Measurements from ENCODE around the gene CAMK1D. TPM values are rescaled to one million over a fixed set of nuclear protein-coding genes. Genes with fewer than 3 reads are reported as not detected.

The CAMK1D gene
- polyA plus RNA-seq, 1 experiment, result 1.1 TPM

GRCh38 chr10:12597788-12598765, 248.7 kb downstream of the CAMK1D start:
- Histone ChIP-seq H3K4me3 (ENCODE audit: low read depth, low read length) (no peak overlapping the region), H3K36me3 (ENCODE audit: control insufficient read depth, insufficient read depth, low read length) (no peaks in the 10 kb centered on the region), H3K27me3 (ENCODE audit: control insufficient read depth, insufficient read depth, low read length) (no peaks in the 10 kb centered on the region)
- DNase-seq (ENCODE audit: low read depth), result no peak
- CTCF ChIA-PET, result no interaction called here
- POLR2A ChIA-PET, result no interaction called here
- TF ChIP-seq, protein P1, sequence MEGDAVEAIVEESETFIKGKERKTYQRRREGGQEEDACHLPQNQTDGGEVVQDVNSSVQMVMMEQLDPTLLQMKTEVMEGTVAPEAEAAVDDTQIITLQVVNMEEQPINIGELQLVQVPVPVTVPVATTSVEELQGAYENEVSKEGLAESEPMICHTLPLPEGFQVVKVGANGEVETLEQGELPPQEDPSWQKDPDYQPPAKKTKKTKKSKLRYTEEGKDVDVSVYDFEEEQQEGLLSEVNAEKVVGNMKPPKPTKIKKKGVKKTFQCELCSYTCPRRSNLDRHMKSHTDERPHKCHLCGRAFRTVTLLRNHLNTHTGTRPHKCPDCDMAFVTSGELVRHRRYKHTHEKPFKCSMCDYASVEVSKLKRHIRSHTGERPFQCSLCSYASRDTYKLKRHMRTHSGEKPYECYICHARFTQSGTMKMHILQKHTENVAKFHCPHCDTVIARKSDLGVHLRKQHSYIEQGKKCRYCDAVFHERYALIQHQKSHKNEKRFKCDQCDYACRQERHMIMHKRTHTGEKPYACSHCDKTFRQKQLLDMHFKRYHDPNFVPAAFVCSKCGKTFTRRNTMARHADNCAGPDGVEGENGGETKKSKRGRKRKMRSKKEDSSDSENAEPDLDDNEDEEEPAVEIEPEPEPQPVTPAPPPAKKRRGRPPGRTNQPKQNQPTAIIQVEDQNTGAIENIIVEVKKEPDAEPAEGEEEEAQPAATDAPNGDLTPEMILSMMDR (IDR thresholded peaks at IDR 0.05; ENCODE audit: insufficient read depth, low read depth, low read length), result no peak

GRCh38 chr10:12600652-12601051, 251.3 kb downstream of the CAMK1D start:
- ChIA-PET CTCF (no interaction called here), POLR2A (no interaction called here)
- DNase-seq (ENCODE audit: low read depth), result no peak
- Histone ChIP-seq H3K36me3 (ENCODE audit: control insufficient read depth, insufficient read depth, low read length) (no peaks in the 10 kb centered on the region), H3K27me3 (ENCODE audit: control insufficient read depth, insufficient read depth, low read length) (no peaks in the 10 kb centered on the region), H3K4me3 (ENCODE audit: low read depth, low read length) (no peak overlapping the region)
- TF ChIP-seq, protein P1 (IDR thresholded peaks at IDR 0.05; ENCODE audit: insufficient read depth, low read depth, low read length), result no peak

DNA sequence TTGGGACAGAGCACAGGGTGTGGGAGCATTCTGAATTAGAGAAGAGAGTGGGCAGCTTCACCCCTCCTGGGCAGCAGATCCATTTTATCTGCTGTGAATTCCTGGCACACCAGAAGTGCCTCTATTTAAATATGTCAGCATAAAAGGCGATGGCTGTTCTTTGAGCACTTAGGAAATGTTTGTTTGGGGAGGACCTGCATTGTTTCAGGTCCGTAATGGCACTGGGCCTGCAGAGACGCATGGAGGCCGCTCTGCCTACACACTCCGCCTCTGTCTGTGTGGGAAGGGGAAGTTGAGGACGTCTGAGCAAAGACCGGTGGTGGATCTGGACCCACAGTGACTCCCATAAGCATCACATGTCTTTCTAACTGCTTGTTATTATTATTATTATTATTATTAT, 253.2 kb downstream of the CAMK1D start:
- no peak for DNase-seq (ENCODE audit: low read depth)
- CTCF ChIA-PET, result no interaction called here
- POLR2A ChIA-PET, result no interaction called here
- no peaks in the 10 kb centered on the region for H3K27me3 ChIP-seq (ENCODE audit: control insufficient read depth, insufficient read depth, low read length)
- TF ChIP-seq, protein P1 (IDR thresholded peaks at IDR 0.05; ENCODE audit: insufficient read depth, low read depth, low read length), result no peak
- no peaks in the 10 kb centered on the region for H3K36me3 ChIP-seq (ENCODE audit: control insufficient read depth, insufficient read depth, low read length)
- H3K4me3 ChIP-seq (ENCODE audit: low read depth, low read length), result no peak overlapping the region

DNA sequence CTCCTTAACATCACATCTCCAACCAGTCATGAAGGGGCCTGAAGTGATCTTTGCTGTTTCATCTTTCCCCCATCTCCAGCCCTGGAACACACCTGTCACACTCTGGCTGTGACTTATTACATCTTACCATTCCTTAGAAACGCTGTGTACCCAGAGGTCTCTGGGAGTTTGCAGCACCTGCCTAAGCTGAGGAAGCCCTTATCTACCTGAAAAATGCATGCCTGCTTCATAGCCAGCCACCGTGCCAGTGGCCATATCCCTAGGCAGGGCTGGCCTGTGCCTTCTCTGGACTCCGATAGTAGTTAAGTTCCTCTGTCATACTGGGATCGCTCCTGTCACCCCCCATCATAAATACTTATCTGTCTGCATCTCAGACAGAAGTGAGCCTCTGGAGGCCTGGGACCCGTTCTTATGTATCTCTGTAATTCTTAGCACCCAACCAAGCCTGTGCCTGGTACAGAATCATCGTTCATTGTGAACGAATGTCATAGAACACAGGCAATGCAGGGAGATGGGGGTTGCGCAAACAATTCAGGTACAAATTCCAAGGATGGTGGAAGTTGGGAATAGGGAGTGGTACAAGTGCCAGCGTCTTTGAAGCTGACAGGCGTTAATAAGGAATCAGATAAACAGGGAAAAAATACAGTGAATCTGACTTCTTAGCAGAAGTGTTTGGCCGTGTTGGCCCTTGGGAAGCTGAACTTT, 254.6 kb downstream of the CAMK1D start:
- Histone ChIP-seq H3K4me3 (ENCODE audit: low read depth, low read length) (no peak overlapping the region), H3K27me3 (ENCODE audit: control insufficient read depth, insufficient read depth, low read length) (no peaks in the 10 kb centered on the region), H3K36me3 (ENCODE audit: control insufficient read depth, insufficient read depth, low read length) (no peaks in the 10 kb centered on the region)
- TF ChIP-seq, protein P1 (IDR thresholded peaks at IDR 0.05; ENCODE audit: insufficient read depth, low read depth, low read length), result no peak
- DNase-seq (ENCODE audit: low read depth), result no peak
- CTCF ChIA-PET, result no interaction called here
- POLR2A ChIA-PET, result no interaction called here
